ENCODE measurements around the gene IFT43.

DNA sequence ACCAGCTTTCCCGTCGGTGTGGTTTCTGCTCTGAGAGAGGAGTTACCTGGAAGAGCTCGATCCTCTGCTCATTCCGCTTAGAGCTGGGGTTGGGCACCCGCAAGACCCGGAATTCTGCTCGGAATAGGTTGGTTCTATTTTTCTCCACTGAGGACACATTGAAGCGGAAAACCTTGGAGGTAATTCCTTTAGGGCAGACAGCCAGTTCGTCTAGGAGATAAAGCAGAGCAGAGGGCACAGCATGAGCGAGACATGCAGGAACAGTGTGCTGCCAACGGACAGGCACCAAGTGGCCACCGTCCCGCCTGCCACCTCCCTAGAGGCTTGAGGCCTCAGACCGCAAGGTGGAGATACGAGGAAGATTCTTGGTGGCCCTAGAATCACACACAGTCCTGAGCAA, 14.1 kb upstream of the IFT43 start:
- TF ChIP-seq CTCF (IDR thresholded peaks at IDR 0.05), result no peak
- no peak for TF ChIP-seq EZH2phosphoT487 (IDR thresholded peaks at IDR 0.05)
- no peak for TF ChIP-seq EZH2 (IDR thresholded peaks at IDR 0.05)

Data from neural progenitor cell (in vitro differentiated cells).